Measurements from ENCODE around the gene TMEM181. TPM values are rescaled to one million over a fixed set of nuclear protein-coding genes. Genes with fewer than 3 reads are reported as not detected.
"Not testable (repeated sequence)": the region's sequence is repeated elsewhere in the genome, so short reads cannot be mapped to it uniquely, and the experiment has no call there.

Gene TMEM181
- polyA plus RNA-seq, 2 of the 4 experiments (the other 2 are of a cell fraction) = 11.6 to 21.1 TPM

GRCh38 chr6:158631678-158632537 is 72.0 kb downstream of the TMEM181 start:
- ChIA-PET POLR2A (no interaction called here), CTCF (interaction anchor here (1.1 kb wide), 1 partner anchor 27 kb away, joined by 3 read pairs; no protein-coding TSS in a partner anchor)
- Histone ChIP-seq H3K4me2 (peak overlapping the region; percentile 17), H3K27ac (peak overlapping the region; percentile 41 to 80; a peak in 5 of 6 replicates), H3K4me1 (peaks cover 22% of the 10 kb centered on the region), H3K4me3 (no peak overlapping the region), H3K9me3 (no peaks in the 10 kb centered on the region)
- FAIRE-seq = no peak
- TF ChIP-seq FOSB (CRISPR knock-in tag; IDR thresholded peaks at IDR 0.05) = no peak
- no peak for TF ChIP-seq HOXA7 (CRISPR knock-in tag; IDR thresholded peaks at IDR 0.05)
- TF ChIP-seq FOSL2 (IDR thresholded peaks at IDR 0.05) = peak; percentile 34; the same call in 1 of the 2 replicates
- peak; percentile 84 for TF ChIP-seq FOSL2 (CRISPR knock-in tag; IDR thresholded peaks at IDR 0.05)
- DNase-seq (ENCODE audit: low read depth in 1 of 2, low spot score in 1 of 2) = peak; percentile 51 to 80
- WGBS (ENCODE audit: missing lambda C conversion rate) = 37% methylated on average over 19 of the region's 19 CpGs
- peak; percentile 85 to 90 for ATAC-seq

GRCh38 chr6:158632538-158633119 is 72.7 kb downstream of the TMEM181 start:
- 98% methylated on average over 2 of the region's 3 CpGs for WGBS (ENCODE audit: missing lambda C conversion rate)
- POLR2A ChIA-PET; H3K9me3 ChIP-seq; DNase-seq (ENCODE audit: low read depth in 1 of 2, low spot score in 1 of 2); FAIRE-seq; H3K4me3 ChIP-seq; ATAC-seq: not testable (repeated sequence)
- Histone ChIP-seq H3K4me2 (peak overlapping the region; percentile 17), H3K27ac (peak overlapping the region; percentile 41 to 80; a peak in 5 of 6 replicates), H3K4me1 (peaks cover 22% of the 10 kb centered on the region)
- CTCF ChIA-PET = interaction anchor here (1.1 kb wide), 1 partner anchor 28 kb away, joined by 3 read pairs; no protein-coding TSS in a partner anchor

GRCh38 chr6:158633127-158633526 is 73.2 kb downstream of the TMEM181 start:
- TF ChIP-seq EP300 (IDR thresholded peaks at IDR 0.05) (no peak), KDM1A (IDR thresholded peaks at IDR 0.05; ENCODE audit: low read depth) (no peak), RARB (CRISPR knock-in tag; IDR thresholded peaks at IDR 0.05) (no peak), MAX (IDR thresholded peaks at IDR 0.05) (no peak), NPAS2 (CRISPR knock-in tag; IDR thresholded peaks at IDR 0.05; ENCODE audit: borderline replicate concordance) (no peak), ESRRA (IDR thresholded peaks at IDR 0.05; ENCODE audit: borderline replicate concordance, low read length) (no peak), PBX3 (IDR thresholded peaks at IDR 0.05) (no peak), HDAC2 (IDR thresholded peaks at IDR 0.05) (no peak), RCOR1 (IDR thresholded peaks at IDR 0.05; ENCODE audit: low read depth, low read length) (no peak), CBX2 (IDR thresholded peaks at IDR 0.05; ENCODE audit: borderline replicate concordance, low read depth) (no peak), EHF (CRISPR knock-in tag; IDR thresholded peaks at IDR 0.05) (no peak), ELK1 (IDR thresholded peaks at IDR 0.05; ENCODE audit: low read depth, low read length) (no peak), GATA3 (IDR thresholded peaks at IDR 0.05; ENCODE audit: borderline replicate concordance) (no peak), BHLHE40 (IDR thresholded peaks at IDR 0.05; ENCODE audit: low read depth, low read length) (no peak), CTCF (IDR thresholded peaks at IDR 0.05) (no peak), ZNF302 (CRISPR knock-in tag; IDR thresholded peaks at IDR 0.05) (no peak), RNF2 (IDR thresholded peaks at IDR 0.05; ENCODE audit: borderline replicate concordance, low read depth) (no peak), REST (IDR thresholded peaks at IDR 0.05) (no peak), CHD2 (IDR thresholded peaks at IDR 0.05; ENCODE audit: low read length, partially characterized antibody) (no peak), RFX5 (IDR thresholded peaks at IDR 0.05) (no peak)
- Histone ChIP-seq H3K4me2 (no peak overlapping the region), H3K9me3 (no peaks in the 10 kb centered on the region), H3K4me3 (no peak overlapping the region), H3K4me1 (peaks cover 22% of the 10 kb centered on the region), H3K27ac (peak overlapping the region in 1 of 2 experiments; percentile 80; a peak in 3 of 6 replicates)
- FAIRE-seq (no peak), DNase-seq (ENCODE audit: low read depth in 1 of 2, low spot score in 1 of 2) (no peak), ATAC-seq (no peak)
- WGBS (ENCODE audit: missing lambda C conversion rate) = 90% methylated on average over 11 of the region's 11 CpGs
- ChIA-PET CTCF (interaction anchor here (1.1 kb wide), 1 partner anchor 28 kb away, joined by 3 read pairs; no protein-coding TSS in a partner anchor), POLR2A (no interaction called here)
